ENCODE measurements around the gene ATXN2.
"Not testable (repeated sequence)": the region's sequence is repeated elsewhere in the genome, so short reads cannot be mapped to it uniquely, and the experiment has no call there.

Gene ATXN2

GRCh38 chr12:111506260-111506659 is 92.9 kb downstream of the ATXN2 start:
- no peak for DNase-seq (ENCODE audit: low spot score)

- no peak for DNase-seq (ENCODE audit: low spot score)
Observed at GRCh38 chr12:111505601-111506036, 93.5 kb downstream of the ATXN2 start.

DNA sequence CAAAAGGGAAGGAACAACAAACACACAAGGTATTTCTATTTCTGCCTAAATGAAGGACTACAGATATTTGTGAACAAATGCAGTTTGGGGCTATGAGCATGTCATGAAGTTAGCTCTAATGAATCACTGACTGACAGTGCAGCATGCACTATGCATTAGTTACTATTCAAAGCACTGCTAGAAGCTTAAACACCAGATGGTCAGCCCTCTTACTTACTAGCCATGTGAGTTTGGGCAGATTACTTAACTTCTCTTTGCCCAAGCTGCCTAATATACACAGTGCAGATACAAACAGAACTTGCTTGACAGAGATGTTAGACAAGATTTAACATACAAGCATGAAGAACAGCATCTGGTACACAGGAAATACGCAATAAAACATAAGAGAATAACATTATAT is 96.0 kb downstream of the ATXN2 start:
- no peak for DNase-seq (ENCODE audit: low spot score)

GRCh38 chr12:111494676-111495075 is 104.4 kb downstream of the ATXN2 start:
- DNase-seq (ENCODE audit: low spot score), result no peak

- not testable (repeated sequence) for DNase-seq (ENCODE audit: low spot score)
Observed at GRCh38 chr12:111492979-111493378, 106.1 kb downstream of the ATXN2 start.

DNA sequence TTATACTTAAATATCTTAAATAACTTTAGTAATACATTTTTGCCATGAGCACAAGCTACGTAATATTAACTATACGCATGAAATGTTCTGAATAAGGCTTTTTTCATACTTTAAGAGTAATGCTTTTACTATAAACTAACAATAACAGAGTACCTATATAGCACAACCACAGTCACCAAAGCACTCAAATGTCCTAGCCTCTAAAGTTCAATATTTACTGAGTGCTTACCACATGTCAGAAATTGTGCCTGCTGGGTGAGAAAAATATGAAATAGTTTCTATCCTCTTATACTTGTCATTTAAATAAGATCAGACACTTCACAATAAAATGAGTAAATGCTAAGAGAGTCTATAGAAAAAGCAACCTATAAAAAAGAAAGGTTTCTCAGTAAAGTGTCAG is 110.3 kb downstream of the ATXN2 start:
- no peak for DNase-seq (ENCODE audit: low spot score)

DNA sequence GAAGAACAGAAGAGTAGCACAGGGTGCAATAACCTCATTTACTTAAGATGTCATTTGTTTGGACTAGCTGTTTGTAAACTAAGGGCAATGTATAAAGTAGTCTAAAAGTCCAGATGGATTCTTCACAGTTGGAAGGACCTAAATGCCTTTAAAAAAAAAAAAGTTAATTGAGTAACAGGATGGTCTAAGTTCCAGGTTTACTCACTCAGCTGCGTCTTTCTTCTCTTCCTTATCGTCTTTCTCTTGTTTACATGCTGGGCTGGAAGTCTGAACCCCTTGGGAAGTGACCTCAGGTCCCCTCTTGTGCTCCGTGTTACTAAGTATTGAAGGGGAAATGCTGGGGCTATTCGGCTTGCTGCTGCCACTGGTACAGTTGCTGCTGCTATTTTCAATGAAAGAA is 110.8 kb downstream of the ATXN2 start:
- DNase-seq (ENCODE audit: low spot score), result no peak

GRCh38 chr12:111482462-111482861 is 116.7 kb downstream of the ATXN2 start:
- no peak for DNase-seq (ENCODE audit: low spot score)

GRCh38 chr12:111471236-111471635 is 127.9 kb downstream of the ATXN2 start:
- DNase-seq (ENCODE audit: low spot score), result no peak

DNA sequence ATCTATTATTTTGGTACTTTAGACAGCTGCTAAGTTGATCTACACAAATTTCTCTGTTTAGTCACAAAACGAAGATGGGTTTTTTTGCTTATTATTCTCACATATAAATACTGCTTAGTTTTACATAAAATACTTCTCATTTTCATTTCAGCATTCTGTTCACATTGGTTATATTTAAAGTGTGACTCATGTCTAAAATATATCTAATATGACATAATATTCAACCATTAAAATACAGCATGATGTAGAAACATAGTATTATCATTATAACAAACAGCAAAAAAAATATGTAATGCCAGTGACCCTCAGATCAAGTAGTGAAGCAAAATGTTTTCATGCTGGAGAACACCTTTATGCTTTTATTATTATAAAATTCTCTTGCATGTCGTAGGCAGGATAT is 129.7 kb downstream of the ATXN2 start:
- no peak for DNase-seq (ENCODE audit: low spot score)

DNA sequence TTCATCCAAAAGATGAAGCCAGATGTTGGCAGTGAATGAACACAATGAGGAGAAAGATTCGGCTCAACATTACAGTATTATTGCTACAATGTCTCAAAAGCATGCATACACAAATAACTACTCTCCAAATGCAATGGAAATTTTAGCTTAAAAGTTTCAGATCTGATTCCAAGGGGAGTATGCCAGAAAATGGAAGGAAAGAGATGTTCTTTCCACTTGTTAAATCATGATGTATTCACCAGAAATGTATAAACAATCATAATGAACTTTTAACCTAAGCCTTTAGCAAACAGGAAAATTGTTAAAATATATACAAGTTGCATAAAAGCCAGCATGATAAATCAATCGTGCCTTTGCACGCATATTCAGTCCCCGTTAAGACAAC is 131.3 kb downstream of the ATXN2 start:
- no peak for DNase-seq (ENCODE audit: low spot score)

GRCh38 chr12:111467092-111467856 is 131.8 kb downstream of the ATXN2 start:
- no peak for DNase-seq (ENCODE audit: low spot score)

DNA sequence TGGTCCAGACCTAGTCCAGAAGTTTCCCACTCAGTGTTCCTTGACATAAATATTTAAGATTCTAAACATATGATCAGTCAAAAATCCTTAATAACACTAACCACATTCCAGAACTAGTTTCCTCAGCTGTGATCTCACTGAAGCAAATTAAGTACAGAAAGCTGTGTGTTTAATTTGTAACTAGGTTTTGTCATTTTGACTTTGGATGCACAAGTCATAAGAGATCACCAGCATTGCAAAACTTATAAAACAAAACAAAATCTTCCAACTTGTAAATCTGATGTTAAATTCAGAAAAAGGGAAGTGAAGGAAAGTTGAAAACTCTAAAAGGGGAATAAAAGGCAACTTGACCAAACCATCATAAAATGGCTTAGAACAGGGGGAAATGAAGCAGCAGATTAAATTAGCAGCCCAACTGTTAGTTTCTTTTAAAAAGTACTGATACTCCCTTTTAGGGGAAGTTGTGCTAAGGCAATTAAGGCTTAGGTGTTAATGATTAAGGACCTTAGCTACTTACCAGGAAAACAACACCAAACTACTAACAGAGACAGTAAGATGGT is 136.8 kb downstream of the ATXN2 start:
- no peak for DNase-seq (ENCODE audit: low spot score)

DNA sequence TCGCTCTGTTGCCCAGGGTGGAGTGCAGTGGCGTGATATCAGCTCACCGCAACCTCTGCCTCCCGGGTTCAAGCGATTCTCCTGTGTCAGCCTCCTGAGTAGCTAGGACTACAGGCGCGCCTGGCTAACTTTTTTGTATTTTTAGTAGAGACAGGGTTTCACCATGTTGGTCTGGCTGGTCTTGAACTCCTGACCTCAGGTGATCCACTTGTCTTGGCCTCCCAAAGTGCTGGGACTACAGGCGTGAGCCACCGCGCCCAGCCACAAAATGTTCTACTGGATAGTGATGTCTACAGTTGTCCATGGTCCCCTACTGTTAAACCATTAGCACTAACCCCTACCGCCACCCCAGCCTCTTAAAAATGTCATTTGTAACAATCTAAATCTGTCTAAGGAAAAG is 139.0 kb downstream of the ATXN2 start:
- not testable (repeated sequence) for DNase-seq (ENCODE audit: low spot score)

DNA sequence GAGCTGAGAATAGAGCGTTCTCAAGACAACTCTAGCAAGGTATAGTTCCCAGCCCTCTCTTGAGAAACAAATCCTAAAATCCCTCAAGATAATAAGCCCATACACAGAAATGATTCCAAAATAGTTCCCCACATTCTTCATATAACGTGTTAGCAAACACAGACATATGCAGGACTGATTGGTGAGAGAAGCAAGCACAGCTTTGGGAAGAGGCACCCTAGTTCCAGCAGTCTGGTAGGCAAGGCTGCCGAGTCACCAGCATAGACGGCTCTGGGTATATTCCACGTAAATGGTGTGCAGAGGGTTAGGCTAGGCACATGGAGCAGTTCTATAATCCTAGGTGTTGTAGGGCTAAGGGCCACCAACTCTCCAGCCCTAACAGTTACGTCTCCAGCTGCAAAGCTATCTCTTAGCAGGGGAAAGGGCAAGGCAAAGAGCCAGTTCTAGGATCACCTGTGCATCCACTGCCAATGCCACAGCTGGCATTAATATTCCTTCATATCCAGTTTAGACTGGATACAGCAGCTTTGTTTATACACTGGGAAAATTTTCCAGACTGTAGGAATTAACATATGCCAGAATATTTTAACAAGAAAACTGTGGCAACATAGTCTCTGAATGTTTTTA is 140.5 kb downstream of the ATXN2 start:
- DNase-seq (ENCODE audit: low spot score), result no peak

DNA sequence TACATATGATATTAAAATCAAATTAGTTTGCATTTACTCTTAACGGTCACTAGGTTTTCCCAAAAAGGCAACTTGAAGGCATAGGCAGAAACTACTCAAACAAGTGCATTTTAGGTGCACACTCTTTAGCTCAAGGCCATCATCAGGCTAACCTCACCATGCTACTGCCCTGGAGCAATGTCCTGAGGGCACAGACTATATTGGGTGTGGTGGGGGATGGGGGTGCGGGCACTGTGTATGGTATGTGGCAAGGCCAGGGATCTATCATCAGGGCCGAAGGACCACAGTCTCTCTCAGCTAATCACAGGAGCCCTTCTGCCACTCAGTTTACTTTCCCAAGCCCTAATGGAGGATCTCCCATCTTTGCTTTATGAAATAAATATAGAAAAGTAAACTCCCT is 141.5 kb downstream of the ATXN2 start:
- DNase-seq (ENCODE audit: low spot score), result no peak

GRCh38 chr12:111457071-111457470 is 142.0 kb downstream of the ATXN2 start:
- no peak for DNase-seq (ENCODE audit: low spot score)

DNA sequence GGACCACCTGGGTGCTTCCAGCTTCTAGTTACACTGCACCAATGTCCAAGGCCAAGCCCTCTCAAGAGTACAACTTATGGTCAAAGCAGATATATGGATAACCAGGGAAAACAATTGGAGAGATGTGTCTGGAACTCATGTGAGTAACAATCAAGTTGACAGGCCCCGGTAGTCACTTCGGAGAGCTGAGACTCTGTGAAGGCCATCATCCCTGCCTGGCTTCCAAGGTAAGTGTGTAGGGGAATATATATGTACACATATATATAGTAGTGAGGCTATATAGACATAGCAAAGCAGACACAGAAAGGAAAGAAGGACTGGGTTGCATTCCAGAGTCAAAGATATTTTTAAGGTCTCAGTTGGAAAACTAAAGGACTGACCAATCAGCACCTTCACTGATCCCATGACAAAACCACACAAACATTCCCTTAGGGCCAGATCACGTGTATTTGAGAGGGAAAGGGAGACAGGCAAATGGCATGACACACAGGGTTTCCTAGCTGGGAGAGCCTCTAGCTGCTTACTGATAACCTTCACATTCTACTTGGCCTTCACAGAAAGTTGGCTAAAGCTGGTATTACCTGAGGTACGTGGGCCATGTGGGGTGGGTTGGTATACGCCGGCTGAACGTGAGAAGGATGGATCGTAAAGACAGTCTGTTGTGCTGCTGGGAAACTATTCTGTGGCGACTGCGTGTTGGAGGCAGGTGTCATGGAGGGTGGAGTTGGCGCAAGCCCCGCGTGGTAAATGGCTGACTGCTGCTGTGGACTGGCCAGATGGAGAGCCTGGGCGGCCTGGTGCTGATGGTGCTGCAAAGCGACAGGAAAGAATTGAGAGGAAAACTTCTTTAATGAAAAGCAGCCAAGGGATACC is 143.4 kb downstream of the ATXN2 start:
- DNase-seq (ENCODE audit: low spot score), result peak; percentile 45

DNA sequence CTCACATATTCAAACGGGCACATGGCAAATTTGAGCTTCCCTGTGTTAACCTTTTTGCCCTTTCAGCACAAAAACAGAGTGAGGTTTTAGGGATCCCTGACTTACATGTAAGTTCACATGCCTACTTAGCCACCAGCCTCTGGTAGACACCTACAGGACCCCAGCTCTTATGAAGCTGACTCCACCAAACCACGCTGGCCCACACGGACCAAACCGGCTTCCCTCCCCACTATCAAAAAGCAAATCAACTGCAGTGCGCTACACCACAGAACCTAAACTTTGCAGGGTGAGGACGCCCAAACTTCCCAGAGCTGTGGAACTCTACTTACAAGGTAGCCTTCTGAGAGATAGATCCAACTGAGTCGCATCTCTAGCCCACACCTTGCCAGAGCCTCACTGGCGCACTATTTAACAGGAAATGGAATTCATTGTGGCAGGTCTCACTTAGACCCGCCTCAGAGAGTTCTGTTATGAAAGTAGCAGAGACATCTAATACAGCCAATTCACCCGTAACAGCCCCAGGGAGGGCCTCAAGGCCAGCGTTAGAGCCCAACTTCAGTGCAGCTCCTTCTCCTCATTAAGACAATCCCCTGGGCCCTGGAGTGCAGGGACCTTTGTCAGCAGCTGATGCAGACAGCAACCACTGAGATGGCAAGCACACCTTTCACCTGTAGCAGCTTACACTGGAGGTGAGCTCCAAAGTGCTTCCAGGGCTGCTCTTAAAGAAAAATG is 144.2 kb downstream of the ATXN2 start:
- DNase-seq (ENCODE audit: low spot score), result no peak

GRCh38 chr12:111454311-111454710 is 144.8 kb downstream of the ATXN2 start:
- DNase-seq (ENCODE audit: low spot score), result no peak

DNA sequence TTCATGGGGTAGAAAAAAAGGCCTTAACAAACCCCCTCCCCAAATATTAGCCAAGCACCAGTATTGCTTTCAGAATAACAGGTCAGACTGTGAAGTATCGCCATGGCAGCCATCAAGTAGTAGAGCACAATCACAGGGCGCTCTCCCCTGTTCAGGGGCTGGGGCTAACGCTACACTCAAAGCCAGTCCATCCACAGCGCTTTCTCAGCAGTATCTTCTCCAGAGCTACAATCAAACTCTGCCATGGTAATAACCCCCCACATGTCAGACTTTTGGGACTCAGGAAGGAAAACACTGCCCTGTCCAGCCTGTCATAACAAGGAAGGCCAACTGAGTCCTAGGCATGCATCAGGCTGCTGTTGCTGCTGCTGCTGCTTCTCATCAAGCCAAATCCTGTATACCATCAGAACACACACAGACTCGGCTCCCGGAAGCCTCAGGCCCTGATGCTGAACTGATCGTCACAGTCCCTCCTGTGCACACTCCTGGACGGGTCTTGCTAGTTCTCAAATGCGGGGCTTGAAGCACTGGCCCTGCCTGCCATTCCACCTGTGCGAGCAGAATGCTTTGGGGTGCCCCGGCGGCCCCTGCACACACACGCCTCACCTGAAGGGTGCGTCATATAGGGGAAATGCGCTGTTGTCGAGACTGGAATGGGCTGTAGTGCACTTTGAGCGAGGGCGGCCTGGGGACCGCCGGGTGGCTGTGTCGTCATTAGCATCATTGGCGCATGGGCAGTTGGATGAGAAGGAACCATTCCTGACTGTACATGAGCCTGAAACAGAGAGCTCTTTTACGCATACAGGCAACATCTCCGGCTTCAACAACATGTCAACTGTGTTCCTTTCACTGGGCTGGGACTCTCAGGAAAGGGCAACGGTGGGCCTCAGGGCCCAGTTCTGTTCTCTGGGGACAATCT is 145.8 kb downstream of the ATXN2 start:
- DNase-seq (ENCODE audit: low spot score), result no peak

Measured in COLO829 (cell line).